HCT116 (cell line): Measurements from ENCODE around the gene SLC6A3.

Experiments
- CEBPB ChIP-seq: IDR thresholded peaks from 2 replicates; pipeline ENCODE4 v1.6.1; 2012; ENCODE audit warnings: low read depth
- CTCF ChIP-seq, 3 experiments: fragments of 200-600 bp in 1 of 3; sonication (generic) in 1 of 3; IDR thresholded peaks in 2 of 3; conservative IDR thresholded peaks in 1 of 3; 2 replicates each; pipeline ENCODE4 v1.5.1; 2012 to 2017; ENCODE audit warnings: low read depth in 2 of 3, low read length in 2 of 3, antibody characterized with exemption in 1 of 3, borderline replicate concordance in 1 of 3, control low read depth in 1 of 3, mild to moderate bottlenecking in 1 of 3, mixed read lengths in 1 of 3, mixed run types in 1 of 3, moderate library complexity in 1 of 3; ENCODE audit not compliant: insufficient read depth in 1 of 3
- EZH2 ChIP-seq: fragments of 200-600 bp; sonication (generic); IDR thresholded peaks from 2 replicates; pipeline ENCODE4 v1.6.1; 2017; ENCODE audit warnings: antibody characterized with exemption, mixed run types
- EZH2phosphoT487 ChIP-seq: fragments of 200-600 bp; IDR thresholded peaks from 2 replicates; pipeline ENCODE4 v1.6.1; 2018; ENCODE audit warnings: antibody characterized with exemption, borderline replicate concordance
- FOSL1 ChIP-seq: IDR thresholded peaks from 2 replicates; pipeline ENCODE4 v1.6.1; 2012; ENCODE audit warnings: low read depth
- MAX ChIP-seq: IDR thresholded peaks from 2 replicates; pipeline ENCODE4 v1.6.1; 2012
- POLR2A ChIP-seq: IDR thresholded peaks from 2 replicates; pipeline ENCODE4 v1.7.0; 2011; ENCODE audit warnings: borderline replicate concordance; ENCODE audit not compliant: insufficient read depth, insufficient read length; ENCODE audit errors: extremely low read depth
- POLR2AphosphoS5 ChIP-seq: IDR thresholded peaks from 2 replicates; pipeline ENCODE4 v1.6.1; 2011; ENCODE audit warnings: mild to moderate bottlenecking, low read depth, low read length, moderate library complexity
- RAD21 ChIP-seq: IDR thresholded peaks from 2 replicates; pipeline ENCODE4 v1.6.1; 2012; ENCODE audit warnings: low read depth, mild to moderate bottlenecking
- SIN3A ChIP-seq: IDR thresholded peaks from 2 replicates; pipeline ENCODE4 v1.6.1; 2012; ENCODE audit warnings: low read depth
- SRF ChIP-seq: IDR thresholded peaks from 2 replicates; pipeline ENCODE4 v1.6.1; 2012; ENCODE audit warnings: low read depth
- ZNF274 ChIP-seq: fragments of 200-500 bp; sonication (Bioruptor generic); IDR thresholded peaks from 2 replicates; pipeline ENCODE4 v1.6.1; 2014; ENCODE audit warnings: mild to moderate bottlenecking, low read depth, low read length, inconsistent platforms
- TF ChIP-seq, protein P1 (sequence below): IDR thresholded peaks from 2 replicates; pipeline ENCODE4 v1.6.1; 2012

DNA sequence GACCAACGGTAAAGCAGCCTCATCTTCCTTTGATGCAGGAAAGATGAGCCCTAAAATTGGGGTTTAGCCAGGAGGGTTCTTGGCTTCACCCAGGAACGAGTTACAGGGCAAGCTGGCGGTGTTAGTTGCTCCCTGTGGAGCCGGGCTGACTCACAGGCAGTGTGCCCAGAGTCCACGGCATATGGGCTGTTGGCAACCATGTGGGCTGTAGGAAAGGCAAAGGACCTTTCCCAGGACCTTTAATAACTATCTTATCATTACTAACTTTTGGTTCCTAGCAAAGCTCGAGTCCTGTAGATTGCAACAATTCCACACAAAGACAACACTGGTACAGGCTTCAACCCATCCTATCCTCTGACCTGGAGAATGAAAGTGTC lies 70.6 kb downstream of the SLC6A3 start:
- TF ChIP-seq POLR2A (no peak), SRF (no peak), SIN3A (no peak), CTCF (IDR thresholded peaks at IDR 0.05 in 2 of 3, conservative IDR thresholded peaks at IDR 0.05 in 1 of 3; ENCODE audit: borderline replicate concordance in 1 of 3, insufficient read depth in 1 of 3, low read depth in 2 of 3, low read length in 2 of 3) (no peak), POLR2AphosphoS5 (no peak), EZH2 (no peak), ZNF274 (no peak), RAD21 (no peak), CEBPB (no peak), MAX (peak; percentile 32; the same call in 1 of the 2 replicates), FOSL1 (no peak), EZH2phosphoT487 (no peak)
- TF ChIP-seq, protein P1, sequence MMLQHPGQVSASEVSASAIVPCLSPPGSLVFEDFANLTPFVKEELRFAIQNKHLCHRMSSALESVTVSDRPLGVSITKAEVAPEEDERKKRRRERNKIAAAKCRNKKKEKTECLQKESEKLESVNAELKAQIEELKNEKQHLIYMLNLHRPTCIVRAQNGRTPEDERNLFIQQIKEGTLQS: no peak
